CD1c-positive myeloid dendritic cell (primary cell): ENCODE data around the gene KIAA1191.
"Not testable (repeated sequence)": the region's sequence is repeated elsewhere in the genome, so short reads cannot be mapped to it uniquely, and the experiment has no call there.

Source experiments
- DNase-seq: peaks from one replicate; pipeline ENCODE4 v3.0.0-alpha.2; 2016; ENCODE audit errors: extremely low spot score

KIAA1191 gene

DNA sequence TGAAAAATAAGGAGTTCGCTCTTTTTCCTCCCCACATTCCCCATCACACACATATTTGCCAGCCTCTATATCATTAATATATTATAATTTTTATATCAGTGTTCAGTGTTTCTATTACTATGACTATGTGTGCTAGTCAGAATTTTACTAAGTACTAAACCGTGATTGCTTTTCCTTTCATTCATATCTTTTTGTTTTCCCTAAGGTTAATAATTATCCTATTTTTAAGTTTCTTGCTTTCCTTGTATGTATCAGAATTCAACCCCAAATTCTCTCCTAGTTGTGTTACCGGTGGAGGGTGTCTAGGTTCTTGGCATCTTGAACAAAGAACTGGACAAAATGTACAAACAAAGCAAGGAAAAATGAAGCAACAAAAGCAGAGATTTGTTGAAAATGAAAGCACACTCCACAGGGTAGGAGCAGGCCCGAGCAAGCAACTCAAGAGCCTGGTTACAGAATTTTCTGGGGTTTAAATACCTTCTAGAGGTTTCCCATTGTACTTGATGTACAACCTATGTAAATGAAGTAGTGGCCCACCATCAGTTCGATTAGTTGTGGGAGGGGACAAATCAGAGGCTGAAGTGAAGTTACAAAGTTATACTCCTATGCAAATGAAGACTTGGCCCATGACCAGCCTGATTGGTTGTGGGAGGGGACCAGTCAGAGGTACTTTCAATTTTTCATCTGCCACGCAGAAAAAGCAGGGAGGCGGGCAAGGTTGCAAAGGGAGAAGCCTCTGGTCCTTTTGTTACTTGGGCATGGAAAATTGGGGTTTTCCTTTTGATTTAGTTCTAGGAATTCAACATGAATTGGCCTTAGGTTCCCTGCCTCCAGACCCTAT lies 43.8 kb downstream of the KIAA1191 start:
- no peak for DNase-seq

DNA sequence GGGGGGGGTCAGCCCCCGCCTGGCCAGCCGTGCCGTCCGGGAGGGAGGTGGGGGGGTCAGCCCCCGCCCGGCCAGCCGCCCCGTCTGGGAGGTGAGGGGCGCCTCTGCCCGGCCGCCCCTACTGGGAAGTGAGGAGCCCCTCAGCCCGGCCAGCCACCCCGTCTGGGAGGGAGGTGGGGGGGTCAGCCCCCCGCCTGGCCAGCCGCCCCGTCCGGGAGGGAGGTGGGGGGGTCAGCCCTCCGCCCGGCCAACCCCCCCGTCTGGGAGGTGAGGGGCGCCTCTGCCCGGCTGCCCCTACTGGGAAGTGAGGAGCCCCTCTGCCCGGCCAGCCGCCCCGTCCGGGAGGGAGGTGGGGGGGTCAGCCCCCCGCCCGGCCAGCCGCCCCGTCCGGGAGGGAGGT lies 56.2 kb downstream of the KIAA1191 start:
- DNase-seq, result not testable (repeated sequence)
